Measurements from ENCODE around the gene HERC3.
A peak's percentile ranks its signal among the peaks of the same experiment; 100 is the strongest.

Gene HERC3

DNA sequence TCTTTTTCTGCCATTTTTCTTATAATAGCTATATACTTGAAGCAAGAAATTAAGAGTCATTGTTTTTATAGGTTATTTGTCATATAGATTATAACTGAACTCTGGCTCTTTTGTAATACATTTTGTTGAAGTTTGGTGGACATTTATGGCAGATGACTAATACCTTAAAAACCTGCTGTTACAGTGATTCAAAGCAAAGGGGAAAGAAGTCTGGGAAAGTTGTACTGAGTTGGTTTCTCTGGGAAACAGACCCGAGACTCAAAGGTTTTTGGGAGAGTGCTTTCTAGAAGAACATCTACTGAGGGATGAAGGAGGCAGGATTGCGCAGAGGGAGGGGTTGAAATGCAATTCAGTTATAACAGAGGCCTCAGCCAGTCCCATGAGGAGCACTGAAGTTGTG is 69.5 kb downstream of the HERC3 start:
- no peak for DNase-seq

DNA sequence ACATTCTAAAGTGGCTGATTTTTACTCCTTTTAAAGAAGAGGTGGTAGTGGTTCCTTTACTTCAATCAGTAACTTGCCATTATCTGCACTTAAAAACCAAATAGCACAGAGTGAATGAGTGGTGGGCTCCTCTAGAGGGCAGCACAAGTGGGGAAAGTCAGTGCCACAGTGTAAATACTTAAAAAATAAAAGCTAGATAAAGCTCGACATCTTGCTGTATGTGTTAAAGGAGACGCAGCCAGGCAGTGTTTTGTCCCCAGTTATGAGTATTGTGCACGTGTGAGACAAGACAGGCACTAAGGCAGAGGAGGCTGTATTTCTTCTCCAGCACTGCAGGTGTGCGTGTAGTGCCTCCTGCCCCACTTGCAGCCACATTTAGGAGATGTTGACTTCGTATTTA is 80.7 kb downstream of the HERC3 start:
- peak; percentile 24 for DNase-seq

DNA sequence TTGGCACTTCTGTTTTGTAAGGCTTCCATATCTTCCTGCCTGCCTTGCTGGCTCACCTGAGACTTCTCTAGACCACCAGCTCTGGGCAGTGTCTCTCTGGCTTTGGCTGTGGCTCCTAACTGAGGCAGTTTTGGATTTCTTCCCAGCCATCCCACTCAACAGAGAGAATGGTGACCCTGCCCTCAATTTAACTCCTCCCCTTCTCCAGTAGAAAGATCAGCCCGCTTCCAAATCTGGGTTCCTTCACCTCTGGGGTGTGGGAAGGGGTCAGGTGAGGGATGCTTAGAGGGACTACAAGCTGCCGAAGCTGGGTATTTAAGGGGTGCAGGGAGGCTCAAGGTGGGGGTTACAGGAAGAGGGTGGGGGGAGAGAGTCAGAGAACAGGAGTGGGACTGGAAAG is 81.6 kb downstream of the HERC3 start:
- DNase-seq, result no peak

DNA sequence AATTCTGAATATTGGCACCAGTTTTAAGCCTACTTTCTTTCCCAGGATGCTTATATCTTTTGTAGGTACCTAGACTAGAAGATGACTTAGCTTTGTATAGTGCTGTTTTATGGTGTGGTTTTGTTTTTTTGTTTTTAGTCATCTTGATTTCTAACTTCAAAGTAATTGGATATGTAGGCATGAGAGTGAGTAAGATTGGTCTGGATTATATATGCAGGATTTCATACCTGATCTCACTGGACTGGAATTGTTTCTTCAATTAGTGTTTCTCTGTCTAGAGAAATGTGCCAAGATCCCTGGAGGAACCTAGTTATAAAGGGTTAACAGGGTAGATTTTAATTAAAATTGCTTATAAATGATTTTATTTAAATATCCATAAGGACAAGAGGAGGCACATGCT is 82.3 kb downstream of the HERC3 start:
- no peak for DNase-seq

DNA sequence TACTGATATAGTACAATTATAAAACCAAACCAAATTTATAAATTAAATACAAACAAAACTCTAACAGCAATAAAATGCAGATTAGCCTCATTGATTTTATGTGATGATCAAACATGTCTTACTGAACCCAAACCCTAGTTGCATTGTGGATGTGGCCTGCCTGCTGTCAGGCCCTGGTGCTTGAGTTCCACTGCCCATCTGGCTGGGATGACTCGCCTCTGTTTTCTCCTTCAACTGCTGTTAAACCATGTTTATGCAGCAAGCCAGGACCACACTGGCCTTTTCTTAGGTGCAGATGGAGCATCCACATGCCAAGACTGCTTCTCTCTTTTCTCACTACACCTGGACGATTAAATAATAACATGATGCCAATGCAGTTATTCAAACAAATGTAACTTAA is 82.7 kb downstream of the HERC3 start:
- DNase-seq, result no peak

DNA sequence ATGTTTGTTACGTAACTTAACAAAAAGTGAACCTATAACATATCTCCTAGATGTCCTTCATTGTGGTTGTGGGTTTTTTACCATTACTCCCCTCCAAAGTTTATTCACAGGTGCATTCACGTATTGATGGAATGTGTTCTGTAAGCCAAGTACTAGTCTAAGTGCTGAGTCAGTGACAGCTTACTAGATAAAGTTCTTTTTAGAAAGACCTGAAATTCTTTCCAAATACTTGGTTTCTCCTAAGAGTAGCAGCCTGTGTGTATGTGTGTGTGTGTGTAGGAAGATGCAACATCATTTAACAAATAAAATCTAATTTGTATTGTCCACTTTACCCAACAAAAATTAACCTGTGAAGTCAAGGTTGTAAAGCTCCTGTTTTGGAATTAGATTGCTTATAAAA is 83.3 kb downstream of the HERC3 start:
- no peak for DNase-seq

DNA sequence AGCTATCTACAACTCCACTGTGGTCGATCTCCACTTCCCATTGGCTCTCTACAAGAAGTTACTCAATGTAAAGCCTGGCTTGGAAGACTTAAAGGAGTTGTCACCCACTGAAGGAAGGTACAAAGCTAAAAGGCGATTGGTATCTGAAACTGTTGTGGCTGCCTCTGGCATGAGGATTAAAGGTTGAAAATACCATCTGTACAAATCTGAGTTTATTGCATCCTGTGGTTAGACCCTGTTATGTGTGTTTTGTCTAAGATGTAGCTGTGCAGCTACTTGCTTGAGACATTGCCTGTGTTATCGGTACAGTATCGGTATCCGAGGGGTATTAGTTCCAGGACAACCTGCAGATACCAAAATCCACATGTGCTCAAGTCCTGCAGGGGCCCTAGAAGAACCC is 88.9 kb downstream of the HERC3 start:
- DNase-seq, result no peak

DNA sequence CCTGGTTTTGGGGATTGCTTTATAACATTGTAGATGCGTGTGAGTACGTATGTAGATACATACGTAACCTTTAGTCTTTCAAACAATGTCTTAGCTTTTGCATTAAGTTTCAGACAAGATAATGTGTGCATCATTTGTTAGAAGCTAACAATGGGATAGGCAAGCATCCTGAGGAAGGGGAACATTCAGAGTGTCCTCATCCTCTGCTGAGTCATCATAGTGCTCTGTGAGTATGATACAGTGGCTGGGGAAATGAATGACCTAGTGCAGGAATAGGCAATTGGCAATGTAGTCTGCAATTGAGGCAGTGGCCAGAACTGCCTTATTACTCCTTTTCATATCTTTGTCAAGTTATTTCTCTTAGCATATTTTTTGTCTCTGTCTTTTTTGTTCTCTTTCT is 98.1 kb downstream of the HERC3 start:
- DNase-seq, result no peak

DNA sequence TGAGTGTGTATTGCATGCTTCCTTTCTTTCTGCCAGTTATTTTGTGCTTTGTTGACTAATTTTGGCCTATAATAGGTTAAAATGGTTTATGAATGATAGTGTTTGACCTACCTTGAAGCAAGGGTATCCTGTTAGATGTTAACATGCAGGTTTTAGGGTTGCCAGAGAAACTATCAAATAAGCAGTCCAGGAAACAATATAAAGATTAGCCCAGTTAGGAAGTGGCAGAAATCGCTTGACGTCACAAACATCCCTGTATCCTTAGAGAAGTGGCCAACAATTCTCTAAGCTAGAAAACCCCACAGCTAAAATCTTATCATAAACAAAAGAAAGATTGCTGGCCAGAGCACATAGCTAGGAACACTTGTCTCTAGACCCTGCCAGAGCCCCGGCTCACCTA is 101.5 kb downstream of the HERC3 start:
- DNase-seq, result no peak

DNA sequence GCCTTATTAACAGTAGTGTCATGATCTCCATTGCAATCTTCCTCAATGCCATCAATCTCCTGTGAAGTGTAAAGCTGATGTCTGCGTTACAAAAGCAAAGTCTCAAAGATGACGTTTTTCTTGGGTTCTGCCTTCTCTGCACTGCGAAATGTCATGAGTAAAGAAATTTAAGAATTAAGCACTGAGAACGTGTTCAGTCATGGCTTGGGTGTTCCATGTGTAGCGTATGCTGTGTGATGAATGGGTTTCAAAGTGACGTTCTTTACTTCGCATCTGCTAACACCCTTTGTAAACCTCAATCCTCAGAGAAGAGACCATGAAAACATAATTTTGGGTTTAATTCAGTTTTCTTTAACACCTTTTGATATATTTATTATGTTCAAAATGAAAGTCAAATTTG is 104.3 kb downstream of the HERC3 start:
- no peak for DNase-seq

DNA sequence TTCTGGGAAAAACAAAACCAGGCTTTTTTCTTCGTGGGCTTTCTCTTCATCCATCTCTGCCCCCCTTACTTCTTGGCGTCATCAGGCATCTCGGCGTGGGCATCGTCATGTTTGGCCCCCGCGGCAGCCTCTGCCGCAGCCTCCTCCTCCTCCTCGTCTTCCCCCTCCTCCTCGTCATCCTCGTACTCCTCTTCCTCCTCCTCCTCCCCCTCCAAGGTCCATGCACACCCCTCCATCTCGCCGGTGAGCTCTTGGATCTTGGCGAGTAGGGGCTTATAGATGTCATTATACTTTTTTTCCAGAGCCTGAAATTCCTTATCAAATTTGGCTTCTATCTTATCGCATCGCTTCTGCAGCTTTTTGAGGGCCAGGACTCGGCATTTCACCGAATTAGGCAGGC is 104.9 kb downstream of the HERC3 start:
- peak; percentile 16 for DNase-seq

DNA sequence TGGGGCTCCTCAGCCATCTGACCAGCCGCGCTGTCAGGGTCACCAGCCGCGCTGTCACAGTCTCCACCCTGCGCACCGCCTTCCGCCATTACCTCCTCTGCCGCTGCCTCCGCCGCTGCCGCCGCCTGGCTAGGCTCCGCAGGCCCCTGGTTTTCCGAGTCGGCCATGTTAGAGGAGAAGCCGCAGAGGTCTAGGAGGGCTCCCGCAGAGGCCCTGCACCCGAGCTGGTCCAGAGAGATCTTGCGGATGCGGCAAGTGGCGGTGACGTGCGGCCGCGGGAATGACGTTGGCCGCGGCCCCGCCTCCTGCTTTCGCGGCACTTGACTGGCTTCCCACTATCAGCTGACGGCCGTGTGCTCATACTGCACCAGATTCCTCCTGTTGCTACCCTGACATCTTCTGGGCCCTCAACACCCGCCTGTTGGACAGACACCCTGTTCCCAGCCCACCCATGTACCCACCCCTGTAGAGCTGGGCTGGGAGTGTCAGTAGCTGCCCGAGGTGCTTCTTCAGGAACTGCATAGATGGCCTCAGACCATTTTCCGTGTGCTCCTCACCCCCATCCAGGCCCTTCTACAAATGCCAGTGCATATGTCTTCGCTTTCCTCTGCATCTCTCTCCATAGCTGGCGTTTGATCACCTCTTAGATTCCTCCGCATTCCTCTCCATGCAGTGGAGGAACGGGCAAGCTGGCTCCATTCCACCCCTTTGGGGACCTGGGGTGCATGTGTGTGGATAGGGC is 105.5 kb downstream of the HERC3 start, which contains the start of gene NAP1L5:
NAP1L5 (minus strand) TSS at position 242 of the 742 bp plus-strand sequence; CDS start at position 167, 75 bp downstream.
- DNase-seq, result peak; percentile 55

DNA sequence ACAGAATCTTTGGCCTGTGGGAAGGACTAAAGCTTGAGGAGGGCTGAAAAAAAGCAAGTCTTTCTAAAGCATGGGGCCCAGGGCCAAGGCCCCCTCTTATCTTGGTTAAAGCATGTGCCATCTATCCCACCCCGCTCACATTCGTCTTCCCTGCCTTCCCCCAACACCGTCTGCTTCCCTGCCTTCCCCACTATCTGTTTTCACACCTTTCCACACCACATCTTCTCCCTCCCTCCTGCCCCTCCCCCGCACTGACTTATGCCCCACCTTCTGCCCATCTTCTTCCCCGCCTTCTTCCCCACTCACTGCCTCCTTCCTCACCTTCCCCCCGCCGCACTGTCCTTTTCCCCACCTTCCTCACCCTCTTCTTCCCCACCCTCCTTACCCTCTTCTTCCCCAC is 106.2 kb downstream of the HERC3 start:
- DNase-seq, result no peak

DNA sequence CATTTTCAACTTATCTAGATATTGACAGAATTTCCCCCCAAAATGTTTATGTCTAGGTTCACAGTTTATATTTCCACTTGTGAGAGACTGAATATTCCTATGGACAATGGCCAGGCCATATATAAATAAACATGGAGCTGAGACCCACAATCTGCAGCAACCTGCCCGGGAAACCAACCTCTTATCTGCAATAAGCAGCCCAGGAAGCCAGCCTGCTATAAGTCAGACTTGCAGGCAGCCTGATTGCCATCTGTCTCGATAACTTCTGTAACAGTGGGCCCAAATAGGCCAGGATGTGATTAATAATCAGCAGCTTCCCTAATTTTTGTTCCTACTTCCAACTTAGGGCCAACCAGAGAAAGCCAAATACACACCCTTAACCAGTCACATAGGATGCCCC is 110.5 kb downstream of the HERC3 start:
- no peak for DNase-seq

DNA sequence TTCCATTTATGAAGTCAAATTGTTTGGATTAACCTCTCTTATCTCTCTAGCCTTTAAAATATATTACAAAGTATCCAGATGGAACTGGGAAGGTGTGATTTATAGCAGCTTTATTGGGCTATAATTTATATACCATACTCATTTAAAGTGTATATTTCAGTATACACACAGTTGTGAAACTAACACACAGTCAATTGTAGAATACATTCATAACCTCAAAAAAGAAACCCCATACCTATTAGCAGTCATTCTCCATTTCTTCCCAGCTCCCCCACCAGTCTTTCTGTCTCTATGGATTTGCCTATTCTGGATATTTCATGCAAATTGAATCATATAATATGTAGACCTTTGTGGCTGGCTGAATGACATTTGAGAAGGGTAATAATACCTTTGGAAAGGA is 112.9 kb downstream of the HERC3 start:
- no peak for DNase-seq

DNA sequence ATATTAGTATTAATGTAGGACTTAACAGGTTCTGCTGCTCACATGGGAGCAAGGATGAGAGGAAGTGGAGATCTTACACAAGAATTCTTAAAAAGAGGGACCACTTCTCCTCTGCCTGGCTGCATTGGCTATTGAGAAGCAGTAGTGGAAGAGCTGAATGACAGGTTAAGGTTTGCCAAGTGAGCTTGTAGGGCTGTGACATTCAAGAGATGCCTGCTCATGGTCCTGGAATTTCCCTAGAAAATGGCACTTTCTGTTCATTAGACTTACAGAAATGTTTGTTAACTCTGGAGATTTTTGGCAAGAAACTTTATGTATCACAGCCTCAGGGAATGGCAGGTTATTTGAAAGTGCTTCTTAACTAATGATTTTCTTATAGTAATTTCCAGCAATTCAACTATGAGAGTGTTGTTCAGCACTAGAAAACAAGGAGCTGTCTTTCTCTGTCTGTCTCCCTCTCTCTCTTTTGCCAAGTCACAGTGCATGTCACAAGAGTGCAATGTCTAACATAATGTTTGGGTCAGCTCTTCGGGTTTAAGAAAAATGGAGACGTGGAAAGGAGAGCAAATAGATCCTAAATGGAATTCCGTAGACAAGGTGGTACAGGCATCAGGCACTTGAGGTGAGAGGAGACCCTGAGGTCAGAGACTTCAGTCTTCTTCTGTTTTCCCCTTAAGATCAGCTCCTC is 113.7 kb downstream of the HERC3 start:
- no peak for DNase-seq

DNA sequence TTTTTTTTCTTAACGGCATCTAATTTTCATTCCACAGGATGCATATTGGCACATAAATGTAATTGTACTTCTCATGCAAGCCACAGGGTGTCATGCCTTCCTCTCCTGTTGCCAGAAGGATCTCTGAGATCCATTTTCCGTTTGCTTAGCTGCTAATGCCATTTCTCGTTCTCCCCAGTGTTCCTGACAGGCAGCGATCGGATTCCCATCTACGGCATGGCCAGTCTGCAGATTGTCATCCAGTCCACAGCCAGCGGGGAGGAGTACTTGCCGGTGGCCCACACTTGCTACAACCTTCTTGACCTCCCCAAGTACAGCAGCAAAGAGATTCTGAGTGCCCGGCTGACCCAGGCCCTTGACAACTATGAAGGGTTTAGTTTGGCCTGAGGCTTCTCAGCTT is 114.3 kb downstream of the HERC3 start:
- no peak for DNase-seq

DNA sequence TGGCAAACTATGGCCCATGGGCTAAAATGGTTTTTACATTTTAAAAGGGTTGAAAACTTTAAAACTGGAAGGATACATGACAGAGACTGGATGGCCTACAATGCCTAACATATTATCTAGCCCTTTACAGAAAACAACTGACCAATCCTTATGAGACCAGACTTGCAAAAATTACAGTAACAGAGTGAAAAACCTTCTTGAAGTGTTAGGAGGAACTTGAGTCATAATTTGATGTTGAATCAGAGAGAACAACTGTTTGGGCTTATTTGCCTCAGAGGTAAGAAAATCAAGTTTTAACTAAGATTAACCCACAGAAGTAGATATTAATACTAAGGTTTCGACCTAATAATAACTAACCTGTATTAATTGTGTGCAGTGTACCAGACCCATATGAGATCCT is 117.7 kb downstream of the HERC3 start:
- DNase-seq, result no peak

DNA sequence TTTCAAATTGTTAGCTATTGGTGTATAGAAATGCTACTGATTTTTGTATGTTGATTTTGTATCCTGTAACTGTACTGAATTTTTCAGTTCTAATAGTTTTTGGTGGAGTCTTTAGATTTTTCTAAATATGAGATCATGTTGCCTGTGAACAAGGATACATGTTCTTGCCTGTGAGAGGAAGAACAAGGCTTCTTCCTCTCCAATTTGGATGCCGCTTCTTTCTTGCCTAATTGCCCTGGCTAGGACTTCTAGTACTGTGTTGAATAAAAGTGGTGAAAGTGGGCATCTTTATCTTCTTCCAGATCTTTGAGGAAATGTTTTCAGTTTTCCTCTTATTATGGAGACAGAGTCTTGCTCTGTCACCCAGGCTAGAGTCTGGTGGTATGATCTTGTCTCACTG is 121.5 kb downstream of the HERC3 start:
- no peak for DNase-seq

DNA sequence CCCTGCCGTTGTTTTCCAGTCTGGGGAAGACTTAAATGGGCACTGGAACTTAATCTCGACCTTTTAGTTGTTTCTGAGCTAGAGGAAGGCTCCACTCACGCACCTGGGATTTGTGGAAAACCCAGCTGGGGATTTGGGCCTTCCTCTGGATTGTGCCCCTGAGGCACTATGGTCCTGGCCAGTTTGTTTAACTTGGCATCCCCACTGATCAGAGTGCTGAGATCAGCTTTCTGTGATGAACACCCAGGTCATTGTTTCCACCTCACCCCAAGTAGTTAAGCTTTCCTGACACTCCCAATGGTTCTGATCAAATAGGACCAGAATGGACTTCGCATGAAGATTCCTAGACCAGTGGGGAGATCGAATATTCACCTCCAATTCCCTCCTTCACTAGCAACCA is 125.8 kb downstream of the HERC3 start:
- no peak for DNase-seq

DNA sequence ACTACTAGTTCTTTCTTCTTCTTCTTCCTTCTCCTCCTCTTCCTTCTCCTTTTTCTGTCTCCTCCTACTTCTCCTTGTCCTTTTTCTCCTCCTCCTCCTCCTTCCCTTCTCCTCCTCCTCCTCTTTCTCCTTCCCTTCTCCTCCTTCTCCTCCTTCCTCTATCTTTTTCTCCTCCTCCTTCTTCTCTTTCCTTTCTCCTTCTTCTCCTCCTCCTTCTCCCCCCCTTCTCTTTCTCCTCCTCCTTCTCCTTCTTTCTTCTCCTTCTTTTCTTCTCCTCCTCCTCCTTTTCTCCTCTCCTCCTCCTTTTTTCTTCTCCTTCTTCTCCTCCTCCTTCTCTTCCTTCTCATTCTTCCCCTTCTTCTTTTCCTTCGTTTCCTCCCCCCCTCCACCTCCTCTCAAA is 127.1 kb downstream of the HERC3 start:
- DNase-seq, result no peak

DNA sequence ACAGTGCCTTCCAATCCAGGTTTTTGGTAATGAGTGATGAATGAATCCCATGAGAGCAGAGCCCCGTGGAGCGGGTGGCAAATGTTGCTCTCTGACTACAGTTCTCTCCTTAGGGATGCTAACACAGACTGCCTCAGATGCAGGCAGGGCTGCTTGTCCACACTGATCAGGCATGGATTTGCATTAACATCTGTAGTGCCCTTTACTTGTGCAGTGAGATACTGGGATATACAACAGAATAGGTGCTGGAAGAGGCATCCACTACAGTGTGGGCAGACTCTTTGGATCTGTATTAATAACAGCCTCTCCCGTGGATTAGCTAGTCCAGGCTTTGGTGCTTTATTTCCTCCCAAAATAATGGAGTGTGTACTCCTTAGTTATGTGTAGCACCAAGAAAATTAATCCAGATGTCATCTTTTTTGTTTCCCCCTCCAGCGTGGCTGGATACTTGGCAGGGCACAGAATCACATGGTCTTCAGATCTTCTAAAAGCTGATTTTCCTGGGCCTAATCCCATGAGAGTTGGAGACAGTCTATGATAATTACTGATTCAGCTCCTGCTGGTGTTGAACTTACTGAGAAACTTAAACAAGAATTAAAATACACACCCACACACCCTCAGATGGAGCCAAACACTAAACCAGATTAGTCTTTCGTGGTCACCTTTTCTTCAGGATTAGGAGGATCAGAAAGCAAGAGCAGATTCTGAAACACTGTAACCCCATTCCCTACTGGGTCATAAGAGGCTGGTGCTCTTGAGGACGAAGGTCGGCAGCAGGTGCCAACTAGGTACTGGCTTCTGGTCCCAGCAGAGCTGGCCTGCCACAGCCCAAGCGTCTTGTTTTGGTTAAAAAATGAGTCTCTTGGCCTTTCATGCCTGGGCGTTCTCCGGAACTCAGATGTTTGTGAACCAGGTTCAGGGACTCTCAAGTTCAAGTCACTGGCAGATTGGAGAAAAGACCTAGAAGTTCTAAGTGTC is 128.5 kb downstream of the HERC3 start:
- no peak for DNase-seq

DNA sequence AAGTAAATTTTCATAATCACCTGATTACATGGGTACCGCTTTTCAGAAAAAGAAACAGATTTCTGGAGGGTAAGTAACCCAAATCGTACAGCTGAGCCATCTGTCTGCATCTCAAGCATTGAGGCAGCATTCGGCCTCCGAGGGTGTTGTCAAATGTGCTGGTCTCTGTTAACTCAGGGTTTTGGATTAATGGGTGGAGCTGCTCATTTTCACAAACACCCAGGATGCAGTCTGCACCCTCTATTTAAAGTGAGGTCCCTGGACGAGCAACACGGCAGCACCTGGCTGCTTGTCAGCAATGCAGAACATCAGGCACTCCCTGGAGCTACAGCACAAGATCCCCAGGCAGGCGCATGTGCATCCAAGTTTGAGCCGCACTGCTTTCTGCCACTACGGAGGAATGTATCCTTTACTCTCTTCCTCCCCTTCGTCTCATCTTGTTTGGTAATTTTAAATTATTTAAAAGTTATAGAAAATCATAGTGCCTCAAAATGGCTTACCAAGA is 130.0 kb downstream of the HERC3 start:
- no peak for DNase-seq
